OCI-LY1 (cell line): Measurements from ENCODE around the gene KLF5.

Source experiments
- CTCF ChIP-seq: fragments of 200-600 bp; sonication (generic), shearing (Covaris generic); IDR thresholded peaks from 2 replicates; pipeline ENCODE4 v1.5.1; 2017; ENCODE audit warnings: mild to moderate bottlenecking, antibody characterized with exemption, low read length, moderate library complexity, mixed read lengths
- EZH2 ChIP-seq: fragments of 200-600 bp; sonication (generic), shearing (Covaris generic); IDR thresholded peaks from 2 replicates; pipeline ENCODE4 v1.8.0; 2017; ENCODE audit warnings: borderline replicate concordance, mixed run types, mild to moderate bottlenecking, antibody characterized with exemption, low read length, moderate library complexity, mixed read lengths

DNA sequence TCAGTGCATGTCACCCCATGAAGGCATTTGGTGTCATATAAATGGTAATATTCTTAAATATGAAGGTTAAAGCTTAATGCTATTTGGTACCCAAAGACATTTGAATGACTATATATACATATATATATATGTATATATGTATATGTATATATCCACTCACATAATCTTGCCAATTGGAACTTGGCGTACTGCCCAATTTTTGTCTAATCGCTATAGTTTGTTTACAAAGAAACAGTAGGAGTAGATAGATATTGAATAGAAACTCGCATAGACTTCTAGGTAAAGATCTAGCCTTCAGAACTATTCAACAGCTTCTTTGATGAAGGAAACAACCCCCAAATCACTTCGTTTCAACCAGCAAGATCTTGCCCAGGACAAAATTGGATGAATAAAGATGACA lies 24.1 kb downstream of the KLF5 start:
- TF ChIP-seq CTCF, result no peak
- TF ChIP-seq EZH2, result no peak
